ENCODE data around the gene AARS1.
"Not testable (repeated sequence)": the region's sequence is repeated elsewhere in the genome, so short reads cannot be mapped to it uniquely, and the experiment has no call there.

AARS1 gene

DNA sequence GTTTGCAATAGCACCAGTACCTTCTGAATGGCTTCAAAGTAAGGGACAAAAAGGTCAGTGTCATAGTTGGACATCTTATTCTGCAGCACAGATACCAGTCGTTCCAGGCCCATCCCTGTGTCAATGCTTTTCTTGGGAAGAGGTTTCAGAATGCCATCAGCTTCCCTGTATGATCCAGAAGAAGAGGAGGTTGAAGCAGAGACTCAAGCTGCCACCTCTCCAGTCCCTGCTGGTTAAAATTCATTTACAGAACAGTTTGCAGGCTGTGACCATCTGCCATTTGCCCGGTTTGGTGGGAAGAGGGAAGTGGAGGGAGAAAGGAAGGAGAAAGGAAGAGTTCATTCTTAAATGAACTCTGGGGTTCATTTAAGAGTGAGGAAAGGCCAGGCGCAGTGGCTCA is 19.1 kb downstream of the AARS1 start:
- DNase-seq, result no peak

- no peak for DNase-seq
Measured at GRCh38 chr16:70269471-70269870, 19.8 kb downstream of the AARS1 start.

- not testable (repeated sequence) for DNase-seq
Measured at GRCh38 chr16:70267922-70268321, 21.4 kb downstream of the AARS1 start.

GRCh38 chr16:70267516-70267915 is 21.8 kb downstream of the AARS1 start:
- DNase-seq, result no peak

GRCh38 chr16:70259903-70260302 is 29.4 kb downstream of the AARS1 start:
- DNase-seq, result not testable (repeated sequence)

GRCh38 chr16:70258946-70259345 is 30.4 kb downstream of the AARS1 start:
- DNase-seq, result no peak

GRCh38 chr16:70258065-70258464 is 31.2 kb downstream of the AARS1 start:
- DNase-seq, result no peak

- DNase-seq, result no peak
Measured at GRCh38 chr16:70257391-70257790, 31.9 kb downstream of the AARS1 start.

- DNase-seq, result no peak
Measured at GRCh38 chr16:70255574-70255973, 33.7 kb downstream of the AARS1 start.

- no peak for DNase-seq
Measured at GRCh38 chr16:70254965-70255286, 34.4 kb downstream of the AARS1 start.

- DNase-seq, result no peak
Measured at GRCh38 chr16:70254180-70254964, 34.9 kb downstream of the AARS1 start.

DNA sequence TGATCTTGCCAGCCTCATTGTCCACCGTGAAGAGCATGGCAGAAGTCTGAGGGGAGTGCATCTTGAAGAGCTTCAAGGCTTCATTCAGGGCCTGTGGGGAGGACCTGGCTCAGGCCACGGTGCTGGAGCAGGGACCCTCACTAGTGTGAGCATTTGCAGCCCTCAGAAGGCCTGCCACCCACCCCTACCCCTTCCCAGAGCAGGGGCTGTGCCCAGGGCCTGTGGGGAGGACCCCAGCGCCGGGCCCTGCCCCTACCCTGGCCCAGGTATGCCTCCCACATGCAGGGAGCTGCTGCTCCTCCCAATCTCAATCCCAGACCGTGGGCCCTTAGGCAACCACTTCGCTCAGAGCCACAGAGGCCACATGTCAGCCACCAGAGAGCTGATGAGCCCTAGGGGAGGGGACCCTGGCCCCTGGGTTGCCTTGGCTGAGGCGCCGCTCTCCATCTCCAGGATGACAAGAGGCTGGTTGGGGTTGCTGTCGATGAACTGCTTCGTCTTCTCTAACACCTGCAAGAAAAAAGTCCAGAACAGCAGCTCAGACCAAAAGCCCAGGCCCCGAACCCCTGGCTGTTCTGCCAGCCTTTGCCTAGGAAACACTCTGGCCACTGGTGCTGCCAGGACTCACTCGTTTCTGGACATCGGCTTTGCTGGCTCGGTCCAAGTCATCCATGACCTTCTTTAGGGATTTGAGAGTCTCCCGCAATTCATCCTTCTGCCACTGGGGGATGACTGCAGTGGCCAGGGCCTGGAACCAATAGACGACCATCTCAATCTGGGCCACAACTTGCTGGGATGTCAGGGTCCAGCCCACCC is 35.8 kb downstream of the AARS1 start:
- no peak for DNase-seq

GRCh38 chr16:70252355-70252988 is 36.8 kb downstream of the AARS1 start:
- DNase-seq, result no peak

- DNase-seq, result peak; percentile 90
Measured at GRCh38 chr16:70251629-70252354, 37.5 kb downstream of the AARS1 start, which contains the start of gene EXOSC6. TSS of gene EXOSC6 (minus strand) at chr16:70251940. CDS start at chr16:70251900, 40 bp downstream.

DNA sequence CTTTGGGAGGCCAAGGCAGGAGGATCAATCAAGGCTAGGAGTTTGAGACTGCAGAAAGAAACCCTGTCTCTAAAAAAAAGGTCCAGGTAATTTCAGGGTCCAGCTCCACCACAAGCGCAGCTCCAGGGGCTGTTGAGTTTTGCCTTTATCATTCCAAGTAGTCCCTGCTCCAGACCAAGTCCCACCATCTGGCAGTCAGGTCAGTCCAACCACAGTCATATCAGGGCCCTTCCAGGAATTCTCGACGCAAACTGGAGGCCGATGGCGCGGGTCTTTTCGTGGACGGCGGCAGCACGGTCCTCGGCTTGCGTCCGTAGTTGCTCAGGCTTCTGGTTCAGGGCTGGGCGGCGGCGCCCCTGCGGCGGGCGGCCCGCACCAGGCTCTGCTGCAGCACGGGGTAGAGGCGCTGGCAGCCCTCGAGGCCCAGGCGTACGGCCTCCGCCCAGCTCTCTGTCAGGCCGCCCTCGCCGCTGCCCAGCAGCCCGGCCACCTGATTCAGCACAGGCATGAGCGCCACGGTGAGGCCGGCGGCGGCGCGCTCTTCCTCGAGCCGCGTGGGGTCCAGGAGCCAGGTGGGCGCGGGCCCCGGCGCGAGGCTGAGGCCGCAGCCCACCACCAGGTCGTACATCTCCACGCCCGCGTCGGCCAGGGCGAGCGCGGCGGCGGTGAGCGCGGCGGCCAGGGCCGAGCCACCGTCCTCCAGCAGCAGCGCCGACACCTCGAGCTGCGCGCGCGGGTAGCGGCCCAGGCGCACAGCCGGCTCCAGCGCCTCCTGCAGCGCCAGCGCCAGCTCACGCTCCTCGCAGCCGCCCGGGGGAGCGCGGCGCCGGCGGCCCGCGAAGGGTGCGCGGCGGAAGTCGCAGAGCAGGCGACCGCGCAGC is 38.3 kb downstream of the AARS1 start:
- DNase-seq, result no peak

DNA sequence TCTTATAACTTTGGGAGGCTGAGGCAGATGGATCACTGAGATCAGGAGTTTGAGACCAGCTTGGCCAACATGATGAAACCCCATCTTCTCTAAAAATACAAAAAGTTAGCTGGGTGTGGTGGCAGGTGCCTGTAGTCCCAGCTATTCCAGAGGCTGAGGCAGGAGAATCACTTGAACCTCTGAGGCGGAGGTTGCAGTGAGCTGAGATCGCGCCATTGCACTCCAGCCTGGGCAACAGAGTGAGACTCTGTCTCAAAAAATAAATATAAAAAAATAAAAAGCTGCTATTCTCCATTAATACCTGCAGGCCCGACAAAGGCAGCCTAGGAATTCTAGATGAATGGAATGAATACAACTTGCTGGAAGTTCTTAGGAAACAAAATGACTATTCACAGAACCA is 39.6 kb downstream of the AARS1 start:
- DNase-seq, result not testable (repeated sequence)

- not testable (repeated sequence) for DNase-seq
Measured at GRCh38 chr16:70238773-70239172, 50.5 kb downstream of the AARS1 start.

GRCh38 chr16:70231831-70232230 is 57.5 kb downstream of the AARS1 start:
- not testable (repeated sequence) for DNase-seq

GRCh38 chr16:70226024-70226423 is 63.3 kb downstream of the AARS1 start:
- not testable (repeated sequence) for DNase-seq

- DNase-seq, result not testable (repeated sequence)
Measured at GRCh38 chr16:70225430-70225829, 63.9 kb downstream of the AARS1 start.

GRCh38 chr16:70224645-70225044 is 64.7 kb downstream of the AARS1 start:
- DNase-seq, result not testable (repeated sequence)

Measured in amniotic stem cell (primary cell).